Progenitor cell of endocrine pancreas (in vitro differentiated cells): Measurements from ENCODE around the gene PLCE1. TPM values are rescaled to one million over a fixed set of nuclear protein-coding genes. Genes with fewer than 3 reads are reported as not detected.
"Not testable (repeated sequence)": the region's sequence is repeated elsewhere in the genome, so short reads cannot be mapped to it uniquely, and the experiment has no call there.

Experiments used
- DNase-seq: peaks from one replicate; pipeline ENCODE4 v3.0.0; 2021; ENCODE audit warnings: low spot score; ENCODE audit not compliant: unreplicated experiment
- H3K27ac Mint-ChIP-seq: 2 replicates; pipeline ENCODE4 v1.8.0; 2021; ENCODE audit warnings: mild to moderate bottlenecking, moderate library complexity, mixed read lengths
- H3K27me3 Mint-ChIP-seq: 2 replicates; pipeline ENCODE4 v1.8.0; 2021; ENCODE audit warnings: mixed read lengths
- H3K36me3 Mint-ChIP-seq: 2 replicates; pipeline ENCODE4 v1.8.0; 2022; ENCODE audit warnings: mixed read lengths; ENCODE audit not compliant: insufficient read depth
- H3K4me1 Mint-ChIP-seq: 2 replicates; pipeline ENCODE4 v1.8.0; 2021; ENCODE audit warnings: low read depth, mixed read lengths
- H3K4me3 Mint-ChIP-seq: 2 replicates; pipeline ENCODE4 v1.8.0; 2021; ENCODE audit warnings: low read depth, mild to moderate bottlenecking, moderate library complexity, mixed read lengths
- H3K9me3 Mint-ChIP-seq: 2 replicates; pipeline ENCODE4 v1.8.0; 2021; ENCODE audit warnings: low read depth, mixed read lengths
- total RNA-seq: library from RNA; stranded (reverse); gene quantifications from 2 replicates; pipeline ENCODE4 v1.2.1, GENCODE V29; 2021
- TF ChIP-seq, protein P1 (sequence below): fragments of 200-600 bp; sonication (generic); IDR thresholded peaks from one replicate; pipeline ENCODE4 v1.5.0; 2021; ENCODE audit warnings: antibody characterized with exemption, mild to moderate bottlenecking; ENCODE audit not compliant: unreplicated experiment

PLCE1 gene
- total RNA-seq, 1 donor from 2014 or later: 14.1 TPM

- no peaks in the 10 kb centered on the region for H3K9me3 Mint-ChIP-seq
- H3K4me1 Mint-ChIP-seq: no peaks in the 10 kb centered on the region
Observed at GRCh38 chr10:93954299-93954698, 39.4 kb upstream of the PLCE1 start.

GRCh38 chr10:93954726-93955363 is 38.9 kb upstream of the PLCE1 start:
- Mint-ChIP-seq H3K27me3 (no peaks in the 10 kb centered on the region), H3K4me3 (no peak overlapping the region), H3K36me3 (no peaks in the 10 kb centered on the region), H3K9me3 (no peaks in the 10 kb centered on the region), H3K4me1 (no peaks in the 10 kb centered on the region), H3K27ac (no peak overlapping the region)
- TF ChIP-seq, protein P1, sequence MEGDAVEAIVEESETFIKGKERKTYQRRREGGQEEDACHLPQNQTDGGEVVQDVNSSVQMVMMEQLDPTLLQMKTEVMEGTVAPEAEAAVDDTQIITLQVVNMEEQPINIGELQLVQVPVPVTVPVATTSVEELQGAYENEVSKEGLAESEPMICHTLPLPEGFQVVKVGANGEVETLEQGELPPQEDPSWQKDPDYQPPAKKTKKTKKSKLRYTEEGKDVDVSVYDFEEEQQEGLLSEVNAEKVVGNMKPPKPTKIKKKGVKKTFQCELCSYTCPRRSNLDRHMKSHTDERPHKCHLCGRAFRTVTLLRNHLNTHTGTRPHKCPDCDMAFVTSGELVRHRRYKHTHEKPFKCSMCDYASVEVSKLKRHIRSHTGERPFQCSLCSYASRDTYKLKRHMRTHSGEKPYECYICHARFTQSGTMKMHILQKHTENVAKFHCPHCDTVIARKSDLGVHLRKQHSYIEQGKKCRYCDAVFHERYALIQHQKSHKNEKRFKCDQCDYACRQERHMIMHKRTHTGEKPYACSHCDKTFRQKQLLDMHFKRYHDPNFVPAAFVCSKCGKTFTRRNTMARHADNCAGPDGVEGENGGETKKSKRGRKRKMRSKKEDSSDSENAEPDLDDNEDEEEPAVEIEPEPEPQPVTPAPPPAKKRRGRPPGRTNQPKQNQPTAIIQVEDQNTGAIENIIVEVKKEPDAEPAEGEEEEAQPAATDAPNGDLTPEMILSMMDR: no peak
- no peak for DNase-seq

More at GRCh38 chr10:93954299-93954698, 39.4 kb upstream of the PLCE1 start:
- Mint-ChIP-seq H3K36me3 (no peaks in the 10 kb centered on the region), H3K4me3 (no peak overlapping the region), H3K27ac (no peak overlapping the region), H3K27me3 (no peaks in the 10 kb centered on the region)
- DNase-seq: no peak
- TF ChIP-seq, protein P1: no peak

DNA sequence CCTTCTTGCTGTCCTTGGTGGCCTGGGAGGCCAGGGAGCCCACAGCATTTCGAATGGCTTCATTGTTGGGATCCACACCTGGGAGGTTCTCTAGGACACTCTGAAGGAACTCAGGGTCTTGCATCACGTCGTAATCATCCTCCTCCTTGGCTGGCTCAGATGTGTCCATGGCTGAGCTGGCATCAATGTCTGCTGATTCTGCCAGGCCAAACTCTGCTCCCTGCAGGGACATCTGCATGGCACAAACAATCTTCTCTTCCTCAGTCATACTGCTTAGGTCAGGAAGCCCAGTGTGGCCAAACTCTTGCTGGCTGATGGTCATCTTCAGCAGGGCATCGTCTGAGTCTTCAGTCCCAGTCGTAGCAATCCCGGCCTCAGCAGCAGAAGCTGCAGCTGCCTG is 34.9 kb upstream of the PLCE1 start:
- no peak for DNase-seq

GRCh38 chr10:93960988-93961387 is 32.7 kb upstream of the PLCE1 start:
- H3K4me1 Mint-ChIP-seq, H3K27ac Mint-ChIP-seq, H3K4me3 Mint-ChIP-seq, H3K9me3 Mint-ChIP-seq, H3K36me3 Mint-ChIP-seq, DNase-seq, H3K27me3 Mint-ChIP-seq: not testable (repeated sequence)

More for the DNA sequence above, 34.9 kb upstream of the PLCE1 start:
- no peaks in the 10 kb centered on the region for H3K27me3 Mint-ChIP-seq
- H3K4me3 Mint-ChIP-seq: no peak overlapping the region
- no peak overlapping the region for H3K27ac Mint-ChIP-seq
- H3K4me1 Mint-ChIP-seq: no peaks in the 10 kb centered on the region
- H3K9me3 Mint-ChIP-seq: no peaks in the 10 kb centered on the region
- TF ChIP-seq, protein P1: no peak
- H3K36me3 Mint-ChIP-seq: no peaks in the 10 kb centered on the region

- Mint-ChIP-seq H3K27me3 (no peaks in the 10 kb centered on the region), H3K4me1 (no peaks in the 10 kb centered on the region), H3K4me3 (no peak overlapping the region), H3K36me3 (no peaks in the 10 kb centered on the region), H3K27ac (no peak overlapping the region), H3K9me3 (no peaks in the 10 kb centered on the region)
- DNase-seq: no peak
- TF ChIP-seq, protein P1: no peak
Observed at GRCh38 chr10:93962973-93963372, 30.8 kb upstream of the PLCE1 start.

- TF ChIP-seq, protein P1: no peak
- no peaks in the 10 kb centered on the region for H3K4me1 Mint-ChIP-seq
- H3K9me3 Mint-ChIP-seq: no peaks in the 10 kb centered on the region
- no peak overlapping the region for H3K4me3 Mint-ChIP-seq
- H3K36me3 Mint-ChIP-seq: no peaks in the 10 kb centered on the region
- no peaks in the 10 kb centered on the region for H3K27me3 Mint-ChIP-seq
- H3K27ac Mint-ChIP-seq: no peak overlapping the region
- DNase-seq: no peak
Observed at GRCh38 chr10:93963434-93963833, 30.3 kb upstream of the PLCE1 start.
